ENCODE measurements around the gene MRPS18C.
A peak's percentile ranks its signal among the peaks of the same experiment; 100 is the strongest.
"Not testable (repeated sequence)": the region's sequence is repeated elsewhere in the genome, so short reads cannot be mapped to it uniquely, and the experiment has no call there.

Gene MRPS18C

GRCh38 chr4:83486457-83487129, 30.7 kb downstream of the MRPS18C start:
- Mint-ChIP-seq H3K9me3 (no peaks in the 10 kb centered on the region), H3K27ac (peak overlapping the region; percentile 6), H3K4me1 (peaks cover 40% of the 10 kb centered on the region), H3K27me3 (ENCODE audit: low read depth, poor library complexity) (no peaks in the 10 kb centered on the region), H3K4me3 (no peak overlapping the region), H3K36me3 (ENCODE audit: low read depth) (peaks cover 9% of the 10 kb centered on the region)
- TF ChIP-seq CTCF (IDR thresholded peaks at IDR 0.05): no peak
- no peak for DNase-seq

GRCh38 chr4:83489711-83490326, 34.0 kb downstream of the MRPS18C start:
- H3K9me3 Mint-ChIP-seq: no peaks in the 10 kb centered on the region
- H3K4me1 Mint-ChIP-seq: peaks cover 19% of the 10 kb centered on the region
- no peaks in the 10 kb centered on the region for H3K36me3 Mint-ChIP-seq (ENCODE audit: low read depth)
- TF ChIP-seq CTCF (IDR thresholded peaks at IDR 0.05): no peak
- no peaks in the 10 kb centered on the region for H3K27me3 Mint-ChIP-seq (ENCODE audit: low read depth, poor library complexity)
- no peak overlapping the region for H3K4me3 Mint-ChIP-seq
- no peak for DNase-seq
- H3K27ac Mint-ChIP-seq: no peak overlapping the region

- TF ChIP-seq CTCF (IDR thresholded peaks at IDR 0.05): peak; percentile 97
- H3K9me3 Mint-ChIP-seq: no peaks in the 10 kb centered on the region
- H3K4me1 Mint-ChIP-seq: peaks cover 12% of the 10 kb centered on the region
- H3K4me3 Mint-ChIP-seq: no peak overlapping the region
- no peak for DNase-seq
- no peak overlapping the region for H3K27ac Mint-ChIP-seq
- H3K36me3 Mint-ChIP-seq (ENCODE audit: low read depth): no peaks in the 10 kb centered on the region
- H3K27me3 Mint-ChIP-seq (ENCODE audit: low read depth, poor library complexity): peaks cover 3% of the 10 kb centered on the region
Observed at GRCh38 chr4:83490876-83491450, 35.1 kb downstream of the MRPS18C start.

GRCh38 chr4:83496085-83496917, 40.4 kb downstream of the MRPS18C start:
- DNase-seq; H3K4me3 Mint-ChIP-seq; H3K4me1 Mint-ChIP-seq; H3K9me3 Mint-ChIP-seq; H3K27me3 Mint-ChIP-seq (ENCODE audit: low read depth, poor library complexity); H3K36me3 Mint-ChIP-seq (ENCODE audit: low read depth): not testable (repeated sequence)
- peak overlapping the region; percentile 2 for H3K27ac Mint-ChIP-seq

- peaks cover 10% of the 10 kb centered on the region for H3K27me3 Mint-ChIP-seq (ENCODE audit: low read depth, poor library complexity)
- no peak for DNase-seq
- no peaks in the 10 kb centered on the region for H3K9me3 Mint-ChIP-seq
- no peak for TF ChIP-seq CTCF (IDR thresholded peaks at IDR 0.05)
- no peak overlapping the region for H3K27ac Mint-ChIP-seq
- no peaks in the 10 kb centered on the region for H3K4me1 Mint-ChIP-seq
- no peaks in the 10 kb centered on the region for H3K36me3 Mint-ChIP-seq (ENCODE audit: low read depth)
- H3K4me3 Mint-ChIP-seq: no peak overlapping the region
Observed at GRCh38 chr4:83498187-83498586, 42.3 kb downstream of the MRPS18C start.

- not testable (repeated sequence) for H3K9me3 Mint-ChIP-seq; H3K27me3 Mint-ChIP-seq (ENCODE audit: low read depth, poor library complexity); H3K4me3 Mint-ChIP-seq; H3K36me3 Mint-ChIP-seq (ENCODE audit: low read depth); H3K4me1 Mint-ChIP-seq; DNase-seq; H3K27ac Mint-ChIP-seq
Observed at GRCh38 chr4:83501671-83502070, 45.8 kb downstream of the MRPS18C start.

Data from nephron progenitor cell (in vitro differentiated cells).